Neural progenitor cell (in vitro differentiated cells): ENCODE data around the gene APBA3. TPM values are rescaled to one million over a fixed set of nuclear protein-coding genes. Genes with fewer than 3 reads are reported as not detected.
A peak's percentile ranks its signal among the peaks of the same experiment; 100 is the strongest.

ENCODE experiments used
- DNase-seq: peaks from one replicate; pipeline ENCODE4 v3.0.0-alpha.2; 2016; ENCODE audit warnings: low spot score
- H2AFZ ChIP-seq: fragments of 200-600 bp; sonication (generic); replicated peaks from 2 replicates; pipeline ENCODE4 v1.6.1; 2016; ENCODE audit warnings: antibody characterized with exemption
- H3F3A ChIP-seq: fragments of 200-600 bp; sonication (generic); 2 replicates; pipeline ENCODE4 v1.6.1; 2016; ENCODE audit warnings: antibody characterized with exemption, low read depth
- H3K27ac ChIP-seq: fragments of 200-600 bp; sonication (generic); 2 replicates; pipeline ENCODE4 v1.5.1; 2016; ENCODE audit warnings: mild to moderate bottlenecking
- H3K27me3 ChIP-seq: fragments of 200-600 bp; sonication (generic); 2 replicates; pipeline ENCODE4 v1.6.1; 2016; ENCODE audit warnings: mild to moderate bottlenecking, moderate library complexity
- H3K36me3 ChIP-seq: fragments of 200-600 bp; sonication (generic); 2 replicates; pipeline ENCODE4 v1.5.1; 2016
- H3K4me1 ChIP-seq: fragments of 200-600 bp; sonication (generic); 2 replicates; pipeline ENCODE4 v1.6.1; 2016; ENCODE audit warnings: mixed run types
- H3K4me2 ChIP-seq: fragments of 200-600 bp; sonication (generic); 2 replicates; pipeline ENCODE4 v1.6.1; 2016
- H3K4me3 ChIP-seq: fragments of 200-600 bp; sonication (generic); 2 replicates; pipeline ENCODE4 v1.5.1; 2016
- H3K79me2 ChIP-seq: fragments of 200-600 bp; sonication (generic); 2 replicates; pipeline ENCODE4 v1.6.1; 2016; ENCODE audit warnings: low read depth
- H3K9ac ChIP-seq: fragments of 200-600 bp; sonication (generic); 2 replicates; pipeline ENCODE4 v1.6.1; 2016
- H3K9me3 ChIP-seq: fragments of 200-600 bp; sonication (generic); 2 replicates; pipeline ENCODE4 v1.5.1; 2016; ENCODE audit warnings: low read depth
- H4K20me1 ChIP-seq: fragments of 200-600 bp; sonication (generic); 2 replicates; pipeline ENCODE4 v1.6.1; 2016; ENCODE audit warnings: low read depth
- H3K27ac Mint-ChIP-seq: 3 replicates; pipeline ENCODE4 v1.8.0; 2021; ENCODE audit warnings: mixed read lengths
- H3K27me3 Mint-ChIP-seq: 2 replicates; pipeline ENCODE4 v1.8.0; 2022; ENCODE audit warnings: low read depth, mild to moderate bottlenecking, inconsistent platforms, moderate library complexity, mixed read lengths; ENCODE audit not compliant: insufficient read depth
- H3K36me3 Mint-ChIP-seq: 3 replicates; pipeline ENCODE4 v1.8.0; 2021; ENCODE audit warnings: mixed read lengths
- H3K4me1 Mint-ChIP-seq: 3 replicates; pipeline ENCODE4 v1.8.0; 2021; ENCODE audit warnings: mixed read lengths
- H3K4me3 Mint-ChIP-seq: 3 replicates; pipeline ENCODE4 v1.8.0; 2021; ENCODE audit warnings: mild to moderate bottlenecking, moderate library complexity, mixed read lengths
- H3K9me3 Mint-ChIP-seq: 3 replicates; pipeline ENCODE4 v1.8.0; 2020; ENCODE audit warnings: mixed read lengths
- EZH2 ChIP-seq: fragments of 200-600 bp; sonication (generic); IDR thresholded peaks from 2 replicates; pipeline ENCODE4 v1.6.1; 2017; ENCODE audit warnings: antibody characterized with exemption, mild to moderate bottlenecking, moderate library complexity
- EZH2phosphoT487 ChIP-seq: fragments of 200-600 bp; sonication (generic); IDR thresholded peaks from 2 replicates; pipeline ENCODE4 v1.6.1; 2017; ENCODE audit warnings: antibody characterized with exemption
- total RNA-seq: library from RNA; depleted of rRNA; stranded (reverse); fragments of >200 nt; gene quantifications from 2 replicates; pipeline ENCODE4 v1.2.3, GENCODE V29; 2015; ENCODE audit warnings: low replicate concordance
- TF ChIP-seq, protein P1 (sequence below): fragments of 200-600 bp; sonication (generic); IDR thresholded peaks from 2 replicates; pipeline ENCODE4 v1.5.1; 2017; ENCODE audit warnings: antibody characterized with exemption, mild to moderate bottlenecking

The APBA3 gene
- total RNA-seq, 1 donor from 2014 or later = 17.3 TPM

DNA sequence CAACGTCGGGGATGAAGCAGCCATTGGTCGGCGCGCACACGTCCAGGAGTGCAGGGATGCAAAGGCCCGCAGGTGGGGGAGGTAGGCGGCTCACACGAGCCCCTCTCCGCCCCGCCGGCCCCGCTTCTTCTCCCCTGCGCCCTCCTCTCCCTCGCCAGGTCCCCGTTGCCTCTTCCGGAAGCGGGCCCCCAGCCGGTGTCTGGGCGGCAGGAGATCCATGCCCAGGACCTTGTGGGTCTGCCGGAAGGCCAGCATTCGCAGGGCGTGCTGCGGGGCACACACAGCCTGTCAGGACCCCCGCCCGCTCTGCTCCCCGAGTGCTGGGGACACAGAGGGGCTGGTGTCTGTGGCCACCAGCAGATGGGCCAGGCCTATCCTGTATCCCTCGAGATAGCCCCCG is 44.4 kb upstream of the APBA3 start:
- Histone ChIP-seq H3K36me3 (no peaks in the 10 kb centered on the region), H3K9me3 (no peaks in the 10 kb centered on the region), H4K20me1 (peaks cover 8% of the 10 kb centered on the region), H3K4me1 (peaks cover 7% of the 10 kb centered on the region), H3K4me3 (no peak overlapping the region), H3K79me2 (no peaks in the 10 kb centered on the region), H3K27me3 (peaks cover 23% of the 10 kb centered on the region), H3K9ac (no peak overlapping the region), H2AFZ (no peak overlapping the region), H3F3A (peaks cover 16% of the 10 kb centered on the region), H3K4me2 (no peak overlapping the region), H3K27ac (no peak overlapping the region)
- H3K4me1 Mint-ChIP-seq = peaks cover 5% of the 10 kb centered on the region
- no peak for TF ChIP-seq EZH2
- TF ChIP-seq, protein P1, sequence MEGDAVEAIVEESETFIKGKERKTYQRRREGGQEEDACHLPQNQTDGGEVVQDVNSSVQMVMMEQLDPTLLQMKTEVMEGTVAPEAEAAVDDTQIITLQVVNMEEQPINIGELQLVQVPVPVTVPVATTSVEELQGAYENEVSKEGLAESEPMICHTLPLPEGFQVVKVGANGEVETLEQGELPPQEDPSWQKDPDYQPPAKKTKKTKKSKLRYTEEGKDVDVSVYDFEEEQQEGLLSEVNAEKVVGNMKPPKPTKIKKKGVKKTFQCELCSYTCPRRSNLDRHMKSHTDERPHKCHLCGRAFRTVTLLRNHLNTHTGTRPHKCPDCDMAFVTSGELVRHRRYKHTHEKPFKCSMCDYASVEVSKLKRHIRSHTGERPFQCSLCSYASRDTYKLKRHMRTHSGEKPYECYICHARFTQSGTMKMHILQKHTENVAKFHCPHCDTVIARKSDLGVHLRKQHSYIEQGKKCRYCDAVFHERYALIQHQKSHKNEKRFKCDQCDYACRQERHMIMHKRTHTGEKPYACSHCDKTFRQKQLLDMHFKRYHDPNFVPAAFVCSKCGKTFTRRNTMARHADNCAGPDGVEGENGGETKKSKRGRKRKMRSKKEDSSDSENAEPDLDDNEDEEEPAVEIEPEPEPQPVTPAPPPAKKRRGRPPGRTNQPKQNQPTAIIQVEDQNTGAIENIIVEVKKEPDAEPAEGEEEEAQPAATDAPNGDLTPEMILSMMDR = no peak
- no peak for TF ChIP-seq EZH2phosphoT487
- peaks cover 3% of the 10 kb centered on the region for H3K9me3 Mint-ChIP-seq
- H3K36me3 Mint-ChIP-seq = peaks cover 3% of the 10 kb centered on the region
- DNase-seq = no peak
- H3K4me3 Mint-ChIP-seq = no peak overlapping the region
- peaks cover 15% of the 10 kb centered on the region for H3K27me3 Mint-ChIP-seq
- no peak overlapping the region for H3K27ac Mint-ChIP-seq

DNA sequence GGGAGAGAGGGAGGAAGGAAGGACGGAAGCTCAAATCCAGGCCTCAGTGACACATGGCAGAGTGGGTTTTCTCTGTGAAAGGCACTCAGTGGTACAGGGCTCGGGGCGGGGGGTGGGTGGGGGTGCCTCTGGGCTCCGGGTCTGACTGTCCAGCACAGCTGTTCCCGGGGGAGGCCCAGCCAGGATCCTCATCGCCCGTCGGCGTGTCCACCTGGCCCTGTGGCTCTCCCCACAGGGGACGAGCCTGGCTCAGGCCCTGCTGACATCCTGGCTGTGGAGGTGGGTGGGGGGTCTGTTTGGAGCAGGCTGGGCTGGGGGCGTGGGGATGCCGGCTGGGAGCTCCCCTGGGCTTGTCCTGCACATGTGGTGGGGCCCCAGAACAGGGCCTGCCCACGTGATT is 42.9 kb upstream of the APBA3 start:
- Histone ChIP-seq H2AFZ (no peak overlapping the region), H3K79me2 (no peaks in the 10 kb centered on the region), H3K4me3 (no peak overlapping the region), H3K36me3 (no peaks in the 10 kb centered on the region), H3K4me1 (peaks cover 7% of the 10 kb centered on the region), H3K9me3 (no peaks in the 10 kb centered on the region), H4K20me1 (peaks cover 8% of the 10 kb centered on the region), H3F3A (peaks cover 17% of the 10 kb centered on the region), H3K27me3 (peaks cover 37% of the 10 kb centered on the region), H3K9ac (no peak overlapping the region), H3K4me2 (no peak overlapping the region), H3K27ac (no peak overlapping the region)
- DNase-seq = no peak
- H3K27ac Mint-ChIP-seq = no peak overlapping the region
- H3K9me3 Mint-ChIP-seq = peaks cover 3% of the 10 kb centered on the region
- H3K27me3 Mint-ChIP-seq = peaks cover 26% of the 10 kb centered on the region
- TF ChIP-seq, protein P1 = no peak
- TF ChIP-seq EZH2phosphoT487 (no peak), EZH2 (no peak)
- peaks cover 5% of the 10 kb centered on the region for H3K4me1 Mint-ChIP-seq
- peaks cover 3% of the 10 kb centered on the region for H3K36me3 Mint-ChIP-seq
- no peak overlapping the region for H3K4me3 Mint-ChIP-seq

DNA sequence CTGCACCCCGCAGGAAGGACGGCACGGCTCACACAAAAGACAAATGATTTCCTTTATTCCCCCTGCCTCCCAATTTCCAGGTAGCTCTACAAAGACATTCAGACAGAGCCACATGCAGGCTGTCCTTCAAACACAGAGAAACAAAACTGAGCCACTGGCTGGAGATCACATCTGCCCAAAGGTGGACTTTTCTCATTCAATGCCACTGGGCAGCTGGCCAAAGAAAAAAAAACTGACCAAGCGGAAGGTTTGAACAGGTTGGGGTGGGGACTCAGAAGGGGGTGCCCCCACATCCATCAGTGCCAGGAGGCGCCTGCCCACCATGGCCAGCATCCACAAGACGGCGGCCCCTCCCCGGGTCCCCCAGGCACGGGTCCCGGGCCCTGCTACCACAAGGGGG is 42.5 kb upstream of the APBA3 start:
- TF ChIP-seq EZH2 (no peak), EZH2phosphoT487 (no peak)
- TF ChIP-seq, protein P1 = no peak
- peaks cover 3% of the 10 kb centered on the region for H3K36me3 Mint-ChIP-seq
- Histone ChIP-seq H3K9me3 (no peaks in the 10 kb centered on the region), H3K27ac (no peak overlapping the region), H2AFZ (no peak overlapping the region), H3K4me1 (peaks cover 7% of the 10 kb centered on the region), H3K9ac (no peak overlapping the region), H3K79me2 (no peaks in the 10 kb centered on the region), H3K36me3 (no peaks in the 10 kb centered on the region), H3F3A (peaks cover 17% of the 10 kb centered on the region), H3K4me3 (no peak overlapping the region), H4K20me1 (peaks cover 8% of the 10 kb centered on the region), H3K4me2 (no peak overlapping the region), H3K27me3 (peaks cover 42% of the 10 kb centered on the region)
- DNase-seq = no peak
- peak overlapping the region; percentile 9 for H3K4me3 Mint-ChIP-seq
- H3K27ac Mint-ChIP-seq = no peak overlapping the region
- peaks cover 26% of the 10 kb centered on the region for H3K27me3 Mint-ChIP-seq
- peaks cover 3% of the 10 kb centered on the region for H3K9me3 Mint-ChIP-seq
- H3K4me1 Mint-ChIP-seq = peaks cover 5% of the 10 kb centered on the region
